ENCODE measurements around the gene B4GALT6.

Gene B4GALT6

GRCh38 chr18:31596081-31596872 lies 88.1 kb downstream of the B4GALT6 start:
- DNase-seq (ENCODE audit: extremely low spot score) = no peak
- CTCF ChIA-PET = interaction anchor here (0.6 kb wide), 1 partner anchor 16 kb away, joined by 3 read pairs; no protein-coding TSS in a partner anchor
- TF ChIP-seq ELF4 (IDR thresholded peaks at IDR 0.05) (no peak), PKNOX1 (IDR thresholded peaks at IDR 0.05) (no peak), FOXA1 (IDR thresholded peaks at IDR 0.05) (no peak), ARNT (IDR thresholded peaks at IDR 0.05) (no peak), FOXM1 (IDR thresholded peaks at IDR 0.05; ENCODE audit: borderline replicate concordance) (no peak), TARDBP (IDR thresholded peaks at IDR 0.05) (no peak)
- POLR2A ChIA-PET = no interaction called here

- no peak for TF ChIP-seq FOXM1 (IDR thresholded peaks at IDR 0.05; ENCODE audit: borderline replicate concordance)
- TF ChIP-seq FOXK2 (IDR thresholded peaks at IDR 0.05) = no peak
- TF ChIP-seq ZNF384 (IDR thresholded peaks at IDR 0.05) = no peak
- no peak for TF ChIP-seq SUZ12 (IDR thresholded peaks at IDR 0.05)
- TF ChIP-seq HDGF (IDR thresholded peaks at IDR 0.05; ENCODE audit: borderline replicate concordance) = no peak
- no peak for TF ChIP-seq PKNOX1 (IDR thresholded peaks at IDR 0.05)
- no peak for TF ChIP-seq ARNT (IDR thresholded peaks at IDR 0.05)
- no peak for TF ChIP-seq FOXA1 (IDR thresholded peaks at IDR 0.05)
- no peak for TF ChIP-seq LEF1 (IDR thresholded peaks at IDR 0.05; ENCODE audit: borderline replicate concordance)
- no peak for TF ChIP-seq TARDBP (IDR thresholded peaks at IDR 0.05)
- no peak for TF ChIP-seq SP1 (IDR thresholded peaks at IDR 0.05)
- TF ChIP-seq NFRKB (IDR thresholded peaks at IDR 0.05) = no peak
- no peak for TF ChIP-seq ELF4 (IDR thresholded peaks at IDR 0.05)
- TF ChIP-seq L3MBTL2 (conservative IDR thresholded peaks at IDR 0.05) = no peak
- no peak for TF ChIP-seq BHLHE40 (IDR thresholded peaks at IDR 0.05; ENCODE audit: borderline replicate concordance)
- no peak for TF ChIP-seq CTBP1 (IDR thresholded peaks at IDR 0.05; ENCODE audit: borderline replicate concordance)
- no peak for DNase-seq (ENCODE audit: extremely low spot score)
- POLR2A ChIA-PET = no interaction called here
- CTCF ChIA-PET = no interaction called here
Observed at GRCh38 chr18:31595121-31595771, 89.1 kb downstream of the B4GALT6 start.

- CTCF ChIA-PET = no interaction called here
Observed at GRCh38 chr18:31592506-31593157, 91.7 kb downstream of the B4GALT6 start.

GRCh38 chr18:31591628-31592027 lies 92.8 kb downstream of the B4GALT6 start, which contains the start of gene TTR:
Gene TTR, plus strand, starts transcription at chr18:31591877. Its CDS starts 26 bp downstream, at chr18:31591903.
- POLR2A ChIA-PET = no interaction called here
- no peak for TF ChIP-seq SP1 (IDR thresholded peaks at IDR 0.05)
- TF ChIP-seq PKNOX1 (IDR thresholded peaks at IDR 0.05) = no peak
- no peak for TF ChIP-seq ARNT (IDR thresholded peaks at IDR 0.05)
- no peak for TF ChIP-seq L3MBTL2 (conservative IDR thresholded peaks at IDR 0.05)
- TF ChIP-seq BHLHE40 (IDR thresholded peaks at IDR 0.05; ENCODE audit: borderline replicate concordance) = no peak
- no peak for TF ChIP-seq TARDBP (IDR thresholded peaks at IDR 0.05)
- no peak for TF ChIP-seq CTBP1 (IDR thresholded peaks at IDR 0.05; ENCODE audit: borderline replicate concordance)
- TF ChIP-seq LEF1 (IDR thresholded peaks at IDR 0.05; ENCODE audit: borderline replicate concordance) = no peak
- TF ChIP-seq ZNF384 (IDR thresholded peaks at IDR 0.05) = no peak
- TF ChIP-seq NFRKB (IDR thresholded peaks at IDR 0.05) = no peak
- TF ChIP-seq ELF4 (IDR thresholded peaks at IDR 0.05) = no peak
- no peak for TF ChIP-seq SUZ12 (IDR thresholded peaks at IDR 0.05)
- no peak for TF ChIP-seq HDGF (IDR thresholded peaks at IDR 0.05; ENCODE audit: borderline replicate concordance)
- TF ChIP-seq FOXM1 (IDR thresholded peaks at IDR 0.05; ENCODE audit: borderline replicate concordance) = no peak
- no peak for DNase-seq (ENCODE audit: extremely low spot score)
- CTCF ChIA-PET = interaction anchor here (0.6 kb wide), 1 partner anchor 20 kb away, joined by 5 read pairs; no protein-coding TSS in a partner anchor

More at GRCh38 chr18:31592506-31593157, 91.7 kb downstream of the B4GALT6 start:
- POLR2A ChIA-PET = no interaction called here
- no peak for TF ChIP-seq SUZ12 (IDR thresholded peaks at IDR 0.05)
- no peak for TF ChIP-seq ZNF384 (IDR thresholded peaks at IDR 0.05)
- TF ChIP-seq HDGF (IDR thresholded peaks at IDR 0.05; ENCODE audit: borderline replicate concordance) = no peak
- no peak for TF ChIP-seq PKNOX1 (IDR thresholded peaks at IDR 0.05)
- TF ChIP-seq TARDBP (IDR thresholded peaks at IDR 0.05) = no peak
- no peak for TF ChIP-seq FOXA1 (IDR thresholded peaks at IDR 0.05)
- no peak for TF ChIP-seq L3MBTL2 (conservative IDR thresholded peaks at IDR 0.05)
- TF ChIP-seq SP1 (IDR thresholded peaks at IDR 0.05) = no peak
- no peak for TF ChIP-seq NFRKB (IDR thresholded peaks at IDR 0.05)
- TF ChIP-seq FOXM1 (IDR thresholded peaks at IDR 0.05; ENCODE audit: borderline replicate concordance) = no peak
- no peak for TF ChIP-seq ARNT (IDR thresholded peaks at IDR 0.05)
- no peak for DNase-seq (ENCODE audit: extremely low spot score)

GRCh38 chr18:31591113-31591512 lies 93.3 kb downstream of the B4GALT6 start:
- TF ChIP-seq FOXK2 (IDR thresholded peaks at IDR 0.05) (no peak), LEF1 (IDR thresholded peaks at IDR 0.05; ENCODE audit: borderline replicate concordance) (no peak), ZNF384 (IDR thresholded peaks at IDR 0.05) (no peak), BHLHE40 (IDR thresholded peaks at IDR 0.05; ENCODE audit: borderline replicate concordance) (no peak), SUZ12 (IDR thresholded peaks at IDR 0.05) (no peak), TARDBP (IDR thresholded peaks at IDR 0.05) (no peak), HDGF (IDR thresholded peaks at IDR 0.05; ENCODE audit: borderline replicate concordance) (no peak), ARNT (IDR thresholded peaks at IDR 0.05) (no peak), PKNOX1 (IDR thresholded peaks at IDR 0.05) (no peak), CTBP1 (IDR thresholded peaks at IDR 0.05; ENCODE audit: borderline replicate concordance) (no peak), ELF4 (IDR thresholded peaks at IDR 0.05) (no peak)
- no peak for DNase-seq (ENCODE audit: extremely low spot score)
- ChIA-PET CTCF (interaction anchor here (0.6 to 1.0 kb wide), 2 partner anchors 19 to 20 kb away, joined by 3 to 5 read pairs; no protein-coding TSS in a partner anchor), POLR2A (no interaction called here)
